HepG2 (cell line): ENCODE data around the gene GRHPR. TPM values are rescaled to one million over a fixed set of nuclear protein-coding genes. Genes with fewer than 3 reads are reported as not detected.
A peak's percentile ranks its signal among the peaks of the same experiment; 100 is the strongest.

ENCODE experiments used
- ATAC-seq: fragments of 200-7000 bp; cut with Tn5 transposase; 3 replicates; pipeline ENCODE4 v1.9.1; 2020; ENCODE audit warnings: mild to moderate bottlenecking, moderate library complexity
- BruUV-seq: library from RNA; stranded (reverse); fragments of 400-500 nt; replicated peaks from 2 replicates; lab custom pipeline; 2021; lab: Mats Ljungman, UMichigan
- CTCF ChIA-PET: fragments of 300-600 bp; formaldehyde crosslinking; extraction: SDS; loops from one replicate; lab custom pipeline; 2021; ENCODE audit warnings: low total read pairs, inconsistent platforms, low intra/inter-chr PET ratio; lab: Yijun Ruan, JAX
- POLR2A ChIA-PET: fragments of 350-600 bp; sonication (Branson Sonifier 250); formaldehyde crosslinking; loops from one replicate; lab custom pipeline; 2020; ENCODE audit warnings: antibody characterized with exemption, inconsistent platforms; lab: Yijun Ruan, JAX
- DNase-seq: peaks from one replicate; pipeline ENCODE4 v3.0.0-alpha.2; 2015; ENCODE audit warnings: low spot score
- FAIRE-seq: peaks from 3 replicates; lab custom pipeline; 2011; peaks lifted over from hg19 to GRCh38; lab: Jason Lieb, UNC
- H2AFZ ChIP-seq: one replicate; pipeline ENCODE4 v1.6.1; 2011; ENCODE audit warnings: low read length, inconsistent platforms
- H3K27ac ChIP-seq: fragments of 300-600 bp; 3 replicates; pipeline ENCODE4 v1.8.0; 2011; ENCODE audit warnings: mixed run types, mild to moderate bottlenecking, mixed read lengths, low read length, inconsistent platforms; ENCODE audit not compliant: insufficient read depth; ENCODE audit errors: extremely low read length
- H3K27me3 ChIP-seq, 2 experiments: fragments of 200-600 bp in 1 of 2; 2 replicates in 1 of 2; 3 replicates in 1 of 2; pipeline versions ENCODE4 v1.6.0 to v1.8.0; 2011; ENCODE audit warnings: low read length in 2 of 2, mild to moderate bottlenecking in 2 of 2, moderate library complexity in 2 of 2, inconsistent platforms in 1 of 2; ENCODE audit not compliant: insufficient read depth in 2 of 2, control insufficient read depth in 1 of 2
- H3K36me3 ChIP-seq, 2 experiments: fragments of 200-600 bp in 1 of 2; replicated peaks in 1 of 2; 2 replicates in 1 of 2; 3 replicates in 1 of 2; pipeline versions ENCODE4 v1.5.1 to v1.8.0; 2011; ENCODE audit warnings: low read length in 2 of 2, inconsistent platforms in 1 of 2; ENCODE audit not compliant: insufficient read depth in 2 of 2, control insufficient read depth in 1 of 2
- H3K4me1 ChIP-seq: 2 replicates; pipeline ENCODE4 v1.5.1; 2012; ENCODE audit warnings: low read length, inconsistent platforms; ENCODE audit not compliant: insufficient read depth
- H3K4me2 ChIP-seq: 2 replicates; pipeline ENCODE4 v1.6.0; 2011; ENCODE audit warnings: low read depth, low read length, inconsistent platforms
- H3K4me3 ChIP-seq, 3 experiments: fragments of 200-600 bp in 1 of 3; sonication (generic), shearing (Covaris generic) in 1 of 3; replicated peaks in 1 of 3; 2 replicates each; pipeline ENCODE4 v1.5.1; 2011 to 2016; ENCODE audit warnings: low read length in 3 of 3, inconsistent platforms in 2 of 3, low read depth in 2 of 3, mild to moderate bottlenecking in 2 of 3, control low read depth in 1 of 3, mixed read lengths in 1 of 3; ENCODE audit not compliant: insufficient read depth in 1 of 3
- H3K79me2 ChIP-seq: one replicate; pipeline ENCODE4 v1.6.1; 2011; ENCODE audit warnings: low read length, inconsistent platforms; ENCODE audit not compliant: insufficient read depth
- H3K9ac ChIP-seq: 2 replicates; pipeline ENCODE4 v1.6.0; 2011; ENCODE audit warnings: mild to moderate bottlenecking, low read depth, low read length, inconsistent platforms; ENCODE audit not compliant: insufficient read depth
- H3K9me3 ChIP-seq: 2 replicates; pipeline ENCODE4 v1.5.1; 2012; ENCODE audit warnings: mild to moderate bottlenecking, low read length
- H4K20me1 ChIP-seq: 2 replicates; pipeline ENCODE4 v1.6.0; 2011; ENCODE audit warnings: inconsistent platforms, mild to moderate bottlenecking, low read length, moderate library complexity; ENCODE audit not compliant: insufficient read depth
- BRD4 ChIP-seq: sonication (generic); formaldehyde crosslinking; IDR thresholded peaks from 2 replicates; pipeline ENCODE4 v1.4.0; 2020; ENCODE audit warnings: missing genetic modification reagents
- CEBPG ChIP-seq: IDR thresholded peaks from 2 replicates; pipeline ENCODE4 v1.6.1; 2016
- MAFF ChIP-seq: IDR thresholded peaks from 2 replicates; pipeline ENCODE4 v1.6.1; 2011; ENCODE audit warnings: low read depth, low read length, improper control_type of control experiment
- MAFK ChIP-seq, 2 experiments: IDR thresholded peaks in 1 of 2; conservative IDR thresholded peaks in 1 of 2; 2 replicates each; pipeline ENCODE4 v1.6.1; 2011; ENCODE audit warnings: improper control_type of control experiment in 2 of 2, low read length in 2 of 2
- NBN ChIP-seq: fragments of 450-650 bp; conservative IDR thresholded peaks from 2 replicates; pipeline ENCODE4 v1.6.1; 2017
- ZNF207 ChIP-seq: fragments of 450-650 bp; IDR thresholded peaks from 2 replicates; pipeline ENCODE4 v1.6.1; 2016; ENCODE audit warnings: antibody characterized with exemption, borderline replicate concordance
- ZNF225 ChIP-seq: sonication (generic); formaldehyde crosslinking; IDR thresholded peaks from 2 replicates; pipeline ENCODE4 v1.4.0; 2020; ENCODE audit warnings: mild to moderate bottlenecking, missing genetic modification reagents
- ZNF337 ChIP-seq: sonication (generic); formaldehyde crosslinking; IDR thresholded peaks from 2 replicates; pipeline ENCODE4 v1.5.1; 2020; ENCODE audit warnings: missing genetic modification reagents, low read depth, mild to moderate bottlenecking, borderline replicate concordance
- ZNF781 ChIP-seq: sonication (generic); formaldehyde crosslinking; IDR thresholded peaks from 2 replicates; pipeline ENCODE4 v1.5.1; 2020; ENCODE audit warnings: borderline replicate concordance, mild to moderate bottlenecking, missing genetic modification reagents; ENCODE audit errors: not compliant biosample characterization
- WGBS: methylation state at CpG from one replicate; pipeline ENCODE4 v1.1.6; 2017; ENCODE audit warnings: low lambda C conversion rate; 5-methylcytosine and 5-hydroxymethylcytosine counted together
- in situ Hi-C: cut with HindIII; loops from 2 replicates; pipeline ENCODE4 v1.10.0; 2017; ENCODE audit warnings: low pct_unique_long_range_greater_than_20kb; ENCODE audit not compliant: extremely low pct_ligation_motif_present
- intact Hi-C: fragments of 100-400 bp; cut with micrococcal nuclease; formaldehyde crosslinking; loops from one replicate; pipeline ENCODE4 v1.10.0; 2022; ENCODE audit not compliant: unreplicated experiment
- polyA plus RNA-seq, 8 experiments: library from polyadenylated mRNA; depleted of rRNA in 3 of 8; stranded (reverse) in 7 of 8; unstranded in 1 of 8; fragments of >200 nt; fragmentation: Illumina TruSeq in 4 of 8; extraction: Trizol in 4 of 8; gene quantifications; 2 replicates each; pipeline versions ENCODE4 v1.2.1 to v1.2.3, GENCODE V29; 2011 to 2016; ENCODE audit warnings: low read depth in 4 of 8, missing spikeins in 1 of 8, mixed read lengths in 1 of 8; ENCODE audit not compliant: insufficient read depth in 1 of 8
- total RNA-seq, 5 experiments: library from RNA; depleted of rRNA; stranded (reverse); fragments of >200 nt; fragmentation: Illumina TruSeq; extraction: Trizol; gene quantifications; 2 replicates each; pipeline ENCODE4 v1.2.3, GENCODE V29; 2016; ENCODE audit warnings: low read depth in 1 of 5
- TF ChIP-seq, protein P1 (sequence below): sonication (generic); formaldehyde crosslinking; IDR thresholded peaks from 2 replicates; pipeline ENCODE4 v1.5.1; 2020; ENCODE audit warnings: mild to moderate bottlenecking, missing genetic modification reagents, moderate library complexity

GRHPR gene
- total and polyA plus RNA-seq, 2 of the 13 experiments (the other 11 are each of a cell fraction or from before 2014, with no cell fraction given): 113 to 115 TPM

DNA sequence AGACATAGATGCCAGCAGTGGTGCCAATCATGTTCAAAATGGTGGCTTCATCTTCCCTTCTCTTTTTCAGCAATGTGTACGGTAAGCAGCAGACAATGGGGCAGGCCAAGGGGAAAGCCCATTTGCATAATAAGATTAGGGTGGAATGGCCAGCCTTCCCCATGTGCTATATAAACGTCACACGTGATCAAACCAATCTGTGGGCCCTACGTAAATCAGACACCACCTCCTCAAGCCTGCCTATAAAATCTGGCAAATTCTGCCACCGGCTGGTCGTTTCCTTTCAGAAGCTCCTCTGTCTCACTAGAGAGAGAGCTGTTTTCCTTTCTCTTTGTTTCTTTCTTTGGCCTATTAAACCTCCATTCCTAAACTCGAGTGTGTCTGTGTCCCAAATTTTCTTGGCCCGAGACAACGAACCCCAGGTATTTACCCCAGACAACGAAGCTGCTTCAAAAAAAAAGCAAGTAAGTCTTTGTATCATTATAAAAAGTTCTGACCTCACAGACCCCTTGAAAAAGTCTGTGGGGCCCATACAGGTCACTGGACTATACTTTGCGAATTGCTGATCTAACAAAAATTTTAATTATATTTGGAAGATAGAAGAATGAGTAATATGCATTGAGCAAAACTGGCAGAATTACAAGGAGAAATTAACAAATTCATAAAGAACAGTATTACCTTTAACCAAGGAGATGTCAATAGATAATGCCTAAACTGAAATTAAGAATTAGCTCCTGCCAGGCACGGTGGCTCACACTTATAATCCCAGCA, 27.6 kb downstream of the GRHPR start:
- Histone ChIP-seq H3K4me3 (no peak overlapping the region), H2AFZ (no peak overlapping the region), H3K4me1 (peaks cover 57% of the 10 kb centered on the region), H3K27me3 (no peaks in the 10 kb centered on the region), H4K20me1 (peaks cover 37% of the 10 kb centered on the region)
- ATAC-seq (no peak), FAIRE-seq (no peak), DNase-seq (no peak)
- intact Hi-C loops: no loop called here
- 96% methylated on average over 12 of the region's 12 CpGs for WGBS
- POLR2A ChIA-PET: no interaction called here
- TF ChIP-seq MAFF (peak; percentile 62), MAFK (conservative IDR thresholded peaks at IDR 0.05 in 1 of 2, IDR thresholded peaks at IDR 0.05 in 1 of 2; ENCODE audit: low read length in 2 of 2) (peak; percentile 70 to 76)
- TF ChIP-seq, protein P1, sequence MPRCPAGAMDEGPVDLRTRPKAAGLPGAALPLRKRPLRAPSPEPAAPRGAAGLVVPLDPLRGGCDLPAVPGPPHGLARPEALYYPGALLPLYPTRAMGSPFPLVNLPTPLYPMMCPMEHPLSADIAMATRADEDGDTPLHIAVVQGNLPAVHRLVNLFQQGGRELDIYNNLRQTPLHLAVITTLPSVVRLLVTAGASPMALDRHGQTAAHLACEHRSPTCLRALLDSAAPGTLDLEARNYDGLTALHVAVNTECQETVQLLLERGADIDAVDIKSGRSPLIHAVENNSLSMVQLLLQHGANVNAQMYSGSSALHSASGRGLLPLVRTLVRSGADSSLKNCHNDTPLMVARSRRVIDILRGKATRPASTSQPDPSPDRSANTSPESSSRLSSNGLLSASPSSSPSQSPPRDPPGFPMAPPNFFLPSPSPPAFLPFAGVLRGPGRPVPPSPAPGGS (CRISPR knock-in tag): no peak
- TF ChIP-seq, all 625 proteins: peak for 2
- no TSS peak for BruUV-seq
- in situ Hi-C loops: no loop called here
- no peak overlapping the region for H3K9ac ChIP-seq
- peaks cover 0 to 9% of the 10 kb centered on the region in 2 experiments; a peak in 1 of 5 replicates for H3K36me3 ChIP-seq
- H3K4me2 ChIP-seq: no peak overlapping the region
- peaks cover 82% of the 10 kb centered on the region for H3K79me2 ChIP-seq
- H3K27ac ChIP-seq: no peak overlapping the region
- no peaks in the 10 kb centered on the region for H3K9me3 ChIP-seq
- CTCF ChIA-PET: no interaction called here

DNA sequence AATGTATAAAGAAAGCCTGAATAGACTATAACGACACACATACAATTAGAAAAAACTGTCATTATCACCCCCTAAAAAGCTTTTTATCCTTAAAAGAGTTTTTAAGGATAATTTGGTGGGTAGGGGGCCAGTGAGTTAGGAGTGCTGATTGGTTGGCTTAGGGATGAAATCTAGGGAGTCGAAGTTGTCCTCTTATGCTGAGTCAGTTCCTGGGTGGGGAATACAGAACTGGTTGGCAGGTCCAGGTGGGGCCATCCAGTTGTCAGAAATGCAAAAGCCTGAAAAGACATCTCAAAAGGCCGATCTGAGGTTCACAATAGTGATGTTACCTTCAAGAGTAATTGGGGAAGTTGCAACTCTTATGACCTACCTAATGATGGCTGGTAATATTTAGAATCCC, 29.1 kb downstream of the GRHPR start:
- no peak overlapping the region for H3K4me2 ChIP-seq
- peaks cover 1 to 7% of the 10 kb centered on the region in 2 experiments; a peak in 1 of 5 replicates for H3K36me3 ChIP-seq
- intact Hi-C loops (no loop called here), in situ Hi-C loops (no loop called here)
- FAIRE-seq (no peak), ATAC-seq (no peak), DNase-seq (no peak)
- ChIA-PET POLR2A (no interaction called here), CTCF (no interaction called here)
- 91% methylated on average over 3 of the region's 3 CpGs for WGBS
- TF ChIP-seq BRD4 (CRISPR knock-in tag) (no peak), NBN (no peak), ZNF781 (CRISPR knock-in tag) (no peak), ZNF207 (no peak), CEBPG (CRISPR knock-in tag) (no peak), ZNF337 (CRISPR knock-in tag) (no peak), ZNF225 (no peak)
- peaks cover 89% of the 10 kb centered on the region for H3K79me2 ChIP-seq
- peaks cover 36% of the 10 kb centered on the region for H4K20me1 ChIP-seq
- H3K4me3 ChIP-seq: no peak overlapping the region
- H3K4me1 ChIP-seq: peaks cover 57% of the 10 kb centered on the region
- no peak overlapping the region for H3K27ac ChIP-seq
- no peaks in the 10 kb centered on the region for H3K27me3 ChIP-seq
- no peak overlapping the region for H3K9ac ChIP-seq
- no peaks in the 10 kb centered on the region for H3K9me3 ChIP-seq
- BruUV-seq: no TSS peak
- H2AFZ ChIP-seq: no peak overlapping the region
